Activated CD4-positive, alpha-beta T cell treated with anti-CD3 and anti-CD28 coated beads, Interleukin-2, Interleukin-4, amounts not matched to agents 100 ng/mL and 50 ng/mL, durations not matched to agents 16 hours and 8 hours (primary cell): Measurements from ENCODE around the gene DDX18.
A peak's percentile ranks its signal among the peaks of the same experiment; 100 is the strongest.
"Not testable (repeated sequence)": the region's sequence is repeated elsewhere in the genome, so short reads cannot be mapped to it uniquely, and the experiment has no call there.

Experiments
- DNase-seq: peaks from one replicate; pipeline ENCODE4 v3.0.0-alpha.2; 2020; ENCODE audit warnings: low spot score

Gene DDX18

GRCh38 chr2:117814417-117815264, at the start of gene DDX18:
Gene DDX18 (plus strand): TSS chr2:117814691. CDS start chr2:117814778, 87 bp downstream.
- peak; percentile 98 for DNase-seq

- no peak for DNase-seq
Measured at GRCh38 chr2:117770730-117771129, 43.8 kb upstream of the DDX18 start.

GRCh38 chr2:117771969-117772630, 42.4 kb upstream of the DDX18 start:
- DNase-seq, result no peak

GRCh38 chr2:117774716-117775115, 39.8 kb upstream of the DDX18 start:
- DNase-seq, result no peak

- no peak for DNase-seq
Measured at GRCh38 chr2:117775703-117776219, 38.7 kb upstream of the DDX18 start.

- DNase-seq, result no peak
Measured at GRCh38 chr2:117776888-117777287, 37.6 kb upstream of the DDX18 start.

GRCh38 chr2:117785740-117786139, 28.8 kb upstream of the DDX18 start:
- peak; percentile 55 for DNase-seq

- DNase-seq, result no peak
Measured at GRCh38 chr2:117786520-117786919, 28.0 kb upstream of the DDX18 start.

- DNase-seq, result no peak
Measured at GRCh38 chr2:117789505-117789904, 25.0 kb upstream of the DDX18 start.

GRCh38 chr2:117794668-117795067, 19.8 kb upstream of the DDX18 start:
- no peak for DNase-seq

GRCh38 chr2:117801826-117802225, 12.7 kb upstream of the DDX18 start:
- DNase-seq, result no peak

- not testable (repeated sequence) for DNase-seq
Measured at GRCh38 chr2:117803644-117804325, 10.7 kb upstream of the DDX18 start.

- DNase-seq, result no peak
Measured at GRCh38 chr2:117812443-117812842, 2.0 kb upstream of the DDX18 start.

GRCh38 chr2:117815946-117816345, 1.5 kb downstream of the DDX18 start:
- DNase-seq, result no peak

- DNase-seq, result no peak
Measured at GRCh38 chr2:117818921-117819320, 4.4 kb downstream of the DDX18 start.

GRCh38 chr2:117820444-117820843, 6.0 kb downstream of the DDX18 start:
- peak; percentile 24 for DNase-seq

GRCh38 chr2:117825437-117825836, 10.9 kb downstream of the DDX18 start:
- no peak for DNase-seq

GRCh38 chr2:117827464-117827863, 13.0 kb downstream of the DDX18 start:
- DNase-seq, result not testable (repeated sequence)

- DNase-seq, result no peak
Measured at GRCh38 chr2:117828870-117829269, 14.4 kb downstream of the DDX18 start.

- no peak for DNase-seq
Measured at GRCh38 chr2:117832332-117832731, 17.8 kb downstream of the DDX18 start.

- no peak for DNase-seq
Measured at GRCh38 chr2:117832905-117833613, 18.6 kb downstream of the DDX18 start.

GRCh38 chr2:117833911-117834310, 19.4 kb downstream of the DDX18 start:
- no peak for DNase-seq
